Measurements from ENCODE around the gene TNNC2. TPM values are rescaled to one million over a fixed set of nuclear protein-coding genes. Genes with fewer than 3 reads are reported as not detected.

TNNC2 gene
- total RNA-seq, 1 experiment from 2014 or later, result not detected

- peaks cover 53% of the 10 kb centered on the region for H3K4me1 Mint-ChIP-seq (ENCODE audit: low read depth, unreplicated experiment)
- H3K27ac Mint-ChIP-seq (ENCODE audit: unreplicated experiment), result peak overlapping the region; percentile 86
- CTCF ChIA-PET, result interaction anchor here (0.8 to 1.0 kb wide), 3 partner anchors 29 to 382 kb away, joined by 3 read pairs; no protein-coding TSS in a partner anchor
- peak overlapping the region; percentile 35 for H3K4me3 Mint-ChIP-seq (ENCODE audit: low read depth, unreplicated experiment)
- TF ChIP-seq CTCF (IDR thresholded peaks at IDR 0.05; ENCODE audit: unreplicated experiment), result no peak
- no peak for DNase-seq
- H3K9me3 Mint-ChIP-seq (ENCODE audit: low read depth, unreplicated experiment), result no peaks in the 10 kb centered on the region
- H3K36me3 Mint-ChIP-seq (ENCODE audit: insufficient read depth, unreplicated experiment), result peaks cover 45% of the 10 kb centered on the region
- BruUV-seq (replicated peaks), result no TSS peak
- intact Hi-C loops (cut with micrococcal nuclease; ENCODE audit: unreplicated experiment), result no loop called here
- H3K27me3 Mint-ChIP-seq (ENCODE audit: unreplicated experiment), result peaks cover 28% of the 10 kb centered on the region
These were observed 8.9 kb downstream of the TNNC2 start for GRCh38 chr20:45818239-45818638.

GRCh38 chr20:45817376-45818194 lies 9.5 kb downstream of the TNNC2 start:
- intact Hi-C loops (cut with micrococcal nuclease; ENCODE audit: unreplicated experiment), result no loop called here
- peak overlapping the region; percentile 35 for H3K4me3 Mint-ChIP-seq (ENCODE audit: low read depth, unreplicated experiment)

GRCh38 chr20:45816951-45817350 lies 10.2 kb downstream of the TNNC2 start:
- no peak overlapping the region for H3K4me3 Mint-ChIP-seq (ENCODE audit: low read depth, unreplicated experiment)
- CTCF ChIA-PET, result no interaction called here
- no peaks in the 10 kb centered on the region for H3K9me3 Mint-ChIP-seq (ENCODE audit: low read depth, unreplicated experiment)
- peaks cover 52% of the 10 kb centered on the region for H3K36me3 Mint-ChIP-seq (ENCODE audit: insufficient read depth, unreplicated experiment)
- DNase-seq, result no peak
- no TSS peak for BruUV-seq (replicated peaks)
- H3K27me3 Mint-ChIP-seq (ENCODE audit: unreplicated experiment), result peaks cover 15% of the 10 kb centered on the region
- intact Hi-C loops (cut with micrococcal nuclease; ENCODE audit: unreplicated experiment), result no loop called here
- H3K27ac Mint-ChIP-seq (ENCODE audit: unreplicated experiment), result peak overlapping the region; percentile 32
- peaks cover 53% of the 10 kb centered on the region for H3K4me1 Mint-ChIP-seq (ENCODE audit: low read depth, unreplicated experiment)
- no peak for TF ChIP-seq CTCF (IDR thresholded peaks at IDR 0.05; ENCODE audit: unreplicated experiment)

More at GRCh38 chr20:45817376-45818194, 9.5 kb downstream of the TNNC2 start:
- H3K4me1 Mint-ChIP-seq (ENCODE audit: low read depth, unreplicated experiment), result peaks cover 53% of the 10 kb centered on the region
- H3K9me3 Mint-ChIP-seq (ENCODE audit: low read depth, unreplicated experiment), result no peaks in the 10 kb centered on the region
- CTCF ChIA-PET, result interaction anchor here (0.8 to 1.0 kb wide), 3 partner anchors 29 to 381 kb away, joined by 3 read pairs; no protein-coding TSS in a partner anchor
- no peak for TF ChIP-seq CTCF (IDR thresholded peaks at IDR 0.05; ENCODE audit: unreplicated experiment)
- no TSS peak for BruUV-seq (replicated peaks)
- H3K36me3 Mint-ChIP-seq (ENCODE audit: insufficient read depth, unreplicated experiment), result peaks cover 47% of the 10 kb centered on the region
- peak; percentile 55 for DNase-seq
- peak overlapping the region; percentile 86 for H3K27ac Mint-ChIP-seq (ENCODE audit: unreplicated experiment)
- H3K27me3 Mint-ChIP-seq (ENCODE audit: unreplicated experiment), result peaks cover 22% of the 10 kb centered on the region

GRCh38 chr20:45814314-45814713 lies 12.8 kb downstream of the TNNC2 start:
- TF ChIP-seq CTCF (IDR thresholded peaks at IDR 0.05; ENCODE audit: unreplicated experiment), result no peak
- CTCF ChIA-PET, result interaction anchor here (1.6 kb wide), 1 partner anchor 9 kb away, joined by 3 read pairs; no protein-coding TSS in a partner anchor
- Mint-ChIP-seq H3K4me3 (ENCODE audit: low read depth, unreplicated experiment) (peak overlapping the region; percentile 100), H3K27ac (ENCODE audit: unreplicated experiment) (no peak overlapping the region), H3K4me1 (ENCODE audit: low read depth, unreplicated experiment) (peaks cover 56% of the 10 kb centered on the region), H3K36me3 (ENCODE audit: insufficient read depth, unreplicated experiment) (peaks cover 68% of the 10 kb centered on the region), H3K9me3 (ENCODE audit: low read depth, unreplicated experiment) (no peaks in the 10 kb centered on the region), H3K27me3 (ENCODE audit: unreplicated experiment) (no peaks in the 10 kb centered on the region)
- no TSS peak for BruUV-seq (replicated peaks)
- intact Hi-C loops (cut with micrococcal nuclease; ENCODE audit: unreplicated experiment), result no loop called here
- no peak for DNase-seq

Data from Calu3 (cell line).